HuH-7.5 (cell line): Measurements from ENCODE around the gene UBE2E2.
"Not testable (repeated sequence)": the region's sequence is repeated elsewhere in the genome, so short reads cannot be mapped to it uniquely, and the experiment has no call there.

Experiments
- DNase-seq: peaks from one replicate; pipeline ENCODE4 v3.0.0; 2011; ENCODE audit warnings: low spot score

Gene UBE2E2

GRCh38 chr3:23202921-23203707 lies at the start of gene UBE2E2:
Gene UBE2E2 (plus strand): TSS chr3:23203327.
- DNase-seq: peak; percentile 82

GRCh38 chr3:23153436-23153835 lies 49.7 kb upstream of the UBE2E2 start:
- DNase-seq: no peak

DNA sequence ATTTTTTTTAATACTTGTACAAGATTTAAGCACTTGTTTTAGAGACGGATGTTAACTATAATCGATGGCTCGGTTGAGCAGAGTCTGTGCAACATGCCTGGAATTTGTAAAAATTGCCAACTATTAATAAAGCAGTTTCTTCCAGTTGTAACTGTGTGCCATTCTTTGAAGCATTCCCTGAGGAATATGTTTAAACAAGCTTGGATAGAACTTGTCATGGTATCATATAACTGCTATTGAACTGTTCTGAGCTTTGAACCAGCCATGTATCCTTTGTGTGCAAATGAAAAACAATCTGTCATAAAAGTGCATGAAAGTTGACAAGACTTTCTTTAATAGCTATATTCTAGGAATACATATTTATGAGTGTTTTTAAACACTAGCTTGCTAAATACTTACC lies 45.8 kb upstream of the UBE2E2 start:
- DNase-seq: no peak

- no peak for DNase-seq
Observed at GRCh38 chr3:23159929-23160328, 43.2 kb upstream of the UBE2E2 start.

DNA sequence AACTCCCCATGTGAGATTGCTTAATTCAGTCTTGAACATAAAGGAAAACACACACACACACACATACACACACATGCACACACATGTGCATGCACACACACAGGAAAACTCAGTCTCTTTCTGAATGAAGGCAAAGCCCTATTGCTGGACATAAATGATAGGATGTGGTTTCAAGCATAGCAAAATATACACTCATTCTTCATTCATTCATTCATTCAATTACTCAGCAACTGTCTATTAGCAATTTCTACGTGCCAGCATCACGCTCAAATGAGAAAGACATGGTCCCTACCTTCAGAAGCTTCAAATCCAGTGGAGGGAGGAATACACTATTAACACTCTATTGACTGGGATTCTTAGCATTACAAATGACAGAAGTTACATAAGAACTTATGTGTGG lies 41.8 kb upstream of the UBE2E2 start:
- no peak for DNase-seq

DNA sequence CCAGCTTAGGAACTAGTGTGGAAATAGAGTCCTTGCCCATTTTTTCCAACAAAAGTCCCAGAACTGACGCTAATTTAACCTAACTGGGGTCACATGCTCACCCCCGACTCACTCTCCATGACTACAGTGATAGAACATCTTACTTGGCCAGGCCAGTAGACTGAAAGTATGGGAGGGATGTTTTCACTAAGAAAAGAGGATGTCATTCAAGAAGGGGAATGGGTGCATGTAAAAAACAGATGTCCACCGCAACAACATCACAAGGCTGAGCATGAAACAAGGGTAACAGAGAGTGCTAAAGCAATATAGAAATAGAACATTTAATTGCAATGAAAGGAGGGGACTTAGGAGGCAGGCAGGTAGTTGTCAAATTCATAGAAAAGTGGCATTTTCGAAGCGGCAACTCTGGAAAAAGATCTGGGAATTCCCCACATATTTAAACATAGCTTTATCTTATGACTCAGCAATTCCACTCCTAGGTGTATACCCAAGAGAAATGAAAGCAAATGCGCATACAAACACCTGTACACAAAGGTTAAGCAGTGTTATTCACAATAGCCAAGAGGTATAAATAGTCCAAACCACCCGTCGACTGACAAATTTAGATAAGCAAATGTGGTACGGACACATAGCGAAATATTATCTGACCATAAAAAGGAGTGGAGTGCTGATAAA lies 41.1 kb upstream of the UBE2E2 start:
- no peak for DNase-seq

- DNase-seq: no peak
Observed at GRCh38 chr3:23162934-23163333, 40.2 kb upstream of the UBE2E2 start.

GRCh38 chr3:23164746-23165145 lies 38.4 kb upstream of the UBE2E2 start:
- no peak for DNase-seq

GRCh38 chr3:23165571-23165970 lies 37.6 kb upstream of the UBE2E2 start:
- DNase-seq: no peak

- DNase-seq: no peak
Observed at GRCh38 chr3:23166276-23166675, 36.9 kb upstream of the UBE2E2 start.

- DNase-seq: no peak
Observed at GRCh38 chr3:23166845-23167244, 36.3 kb upstream of the UBE2E2 start.

DNA sequence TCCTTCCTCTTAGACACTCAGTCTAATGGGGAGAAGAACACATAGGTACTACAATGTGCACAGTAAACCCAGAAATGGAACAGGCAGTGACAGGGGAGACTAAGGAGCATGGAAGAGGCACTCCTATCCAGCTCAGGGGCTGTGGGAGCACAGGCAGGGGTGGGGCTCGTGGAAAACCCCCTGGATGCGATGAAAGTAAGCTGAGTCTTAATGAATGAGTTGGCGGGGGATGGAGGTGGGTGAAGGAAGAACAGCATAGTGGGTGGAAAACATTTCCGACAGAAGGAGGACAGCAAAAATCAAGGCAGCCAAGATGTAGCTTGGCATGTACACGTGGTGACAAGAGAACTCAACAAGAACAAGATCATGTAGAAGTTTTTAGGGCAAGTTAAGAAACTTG lies 33.6 kb upstream of the UBE2E2 start:
- DNase-seq: no peak

- DNase-seq: no peak
Observed at GRCh38 chr3:23170291-23170690, 32.8 kb upstream of the UBE2E2 start.

- DNase-seq: no peak
Observed at GRCh38 chr3:23172059-23172458, 31.1 kb upstream of the UBE2E2 start.

GRCh38 chr3:23174426-23175039 lies 28.6 kb upstream of the UBE2E2 start:
- DNase-seq: no peak

- DNase-seq: no peak
Observed at GRCh38 chr3:23175341-23176083, 27.6 kb upstream of the UBE2E2 start.

DNA sequence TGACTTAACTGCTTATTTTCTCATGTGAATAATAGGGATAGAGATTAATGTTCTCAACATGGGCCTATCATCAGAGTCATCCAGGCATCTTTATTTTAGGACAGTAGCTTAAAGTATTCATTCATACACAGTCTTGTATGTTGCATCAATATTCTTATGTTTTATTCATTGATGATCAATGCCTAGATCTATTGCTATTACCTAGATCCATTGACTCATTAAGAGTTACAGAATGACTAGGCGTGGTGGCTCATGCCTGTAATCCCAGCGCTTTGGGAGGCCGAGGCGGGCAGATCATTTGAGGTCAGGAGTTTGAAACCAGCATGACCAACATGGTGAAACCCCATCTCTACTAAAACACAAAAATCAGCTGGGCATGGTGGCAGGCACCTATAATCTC lies 26.3 kb upstream of the UBE2E2 start:
- DNase-seq: not testable (repeated sequence)

DNA sequence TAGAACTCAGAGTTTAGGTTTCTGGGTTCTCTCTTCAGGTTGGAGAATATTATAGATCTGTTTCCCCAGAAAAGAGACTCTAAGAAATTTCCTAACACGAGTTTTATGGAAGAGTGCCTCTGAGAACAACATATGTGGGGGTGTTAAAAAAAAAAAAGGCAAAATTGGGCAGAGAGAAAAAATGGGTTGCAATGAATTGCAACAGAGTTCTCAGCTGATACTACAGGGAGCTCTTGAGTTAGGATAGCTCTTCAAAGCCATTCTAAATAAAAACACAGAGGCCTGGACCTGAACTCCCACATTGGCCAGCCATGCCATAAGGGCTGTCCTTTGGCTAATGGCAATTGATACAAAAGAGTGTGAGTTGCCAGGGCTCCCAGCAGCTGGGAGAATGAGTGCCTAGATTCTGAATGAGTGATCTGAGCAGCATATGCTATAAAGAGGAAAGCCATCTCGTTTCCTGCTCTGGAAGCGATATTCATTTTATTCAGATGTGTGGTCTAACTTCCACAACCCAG lies 20.1 kb upstream of the UBE2E2 start:
- DNase-seq: no peak

- peak; percentile 29 for DNase-seq
Observed at GRCh38 chr3:23183731-23184130, 19.4 kb upstream of the UBE2E2 start.

DNA sequence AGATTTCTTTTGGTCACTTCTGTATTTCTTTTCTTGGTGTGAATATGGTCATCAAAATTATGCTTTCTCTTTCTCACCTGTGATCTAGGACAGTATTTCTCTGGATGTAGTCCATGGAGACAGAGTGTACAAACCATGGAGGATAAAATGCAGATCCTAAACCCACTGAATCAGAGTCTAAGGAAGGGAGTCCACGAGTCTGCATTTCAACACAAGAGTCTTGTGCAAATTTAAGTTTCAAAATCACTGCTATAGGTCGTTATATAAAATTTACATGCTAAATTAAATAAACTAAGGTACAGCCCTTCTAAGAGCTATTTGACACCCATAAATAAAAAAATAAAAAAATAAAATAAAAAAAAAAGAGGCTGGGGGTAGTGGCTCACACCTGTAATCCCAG lies 17.3 kb upstream of the UBE2E2 start:
- DNase-seq: no peak

GRCh38 chr3:23189187-23189586 lies 13.9 kb upstream of the UBE2E2 start:
- DNase-seq: no peak

- DNase-seq: no peak
Observed at GRCh38 chr3:23192816-23193215, 10.3 kb upstream of the UBE2E2 start.
